Large intestine (tissue), 3 donors: Measurements from ENCODE around the gene BEST4. TPM values are rescaled to one million over a fixed set of nuclear protein-coding genes. Genes with fewer than 3 reads are reported as not detected.

ENCODE experiments used
- DNase-seq, 2 donors: peaks; one replicate each; pipeline versions ENCODE4 v3.0.0 to v3.0.0-alpha.2; 2013
- H3K27ac ChIP-seq: one replicate; pipeline ENCODE4 v1.5.1; 2013; ENCODE audit warnings: low read length
- H3K27me3 ChIP-seq: 2 replicates; pipeline ENCODE4 v1.6.1; 2013; ENCODE audit warnings: low read length; ENCODE audit not compliant: control insufficient read depth, insufficient read depth
- H3K36me3 ChIP-seq: 2 replicates; pipeline ENCODE4 v1.6.1; 2013; ENCODE audit warnings: low read length; ENCODE audit not compliant: control insufficient read depth, insufficient read depth
- H3K4me1 ChIP-seq: one replicate; pipeline ENCODE4 v1.6.1; 2013; ENCODE audit warnings: low read length; ENCODE audit not compliant: control insufficient read depth, insufficient read depth
- H3K4me3 ChIP-seq: one replicate; pipeline ENCODE4 v1.5.1; 2013; ENCODE audit warnings: low read length
- H3K9me3 ChIP-seq: one replicate; pipeline ENCODE4 v1.6.1; 2013; ENCODE audit warnings: mild to moderate bottlenecking, low read depth, low read length, moderate library complexity; ENCODE audit not compliant: control insufficient read depth
- WGBS: methylation state at CpG from one replicate; pipeline ENCODE4 v1.1.5; 2013; ENCODE audit warnings: low lambda C conversion rate; ENCODE audit not compliant: insufficient coverage; 5-methylcytosine and 5-hydroxymethylcytosine counted together
- polyA plus RNA-seq: library from polyadenylated mRNA; unstranded; fragments of 120-200 nt; gene quantifications from one replicate; pipeline ENCODE4 v1.2.1, GENCODE V29; 2013

Gene BEST4
- polyA plus RNA-seq, 1 donor, result 6.1 TPM

DNA sequence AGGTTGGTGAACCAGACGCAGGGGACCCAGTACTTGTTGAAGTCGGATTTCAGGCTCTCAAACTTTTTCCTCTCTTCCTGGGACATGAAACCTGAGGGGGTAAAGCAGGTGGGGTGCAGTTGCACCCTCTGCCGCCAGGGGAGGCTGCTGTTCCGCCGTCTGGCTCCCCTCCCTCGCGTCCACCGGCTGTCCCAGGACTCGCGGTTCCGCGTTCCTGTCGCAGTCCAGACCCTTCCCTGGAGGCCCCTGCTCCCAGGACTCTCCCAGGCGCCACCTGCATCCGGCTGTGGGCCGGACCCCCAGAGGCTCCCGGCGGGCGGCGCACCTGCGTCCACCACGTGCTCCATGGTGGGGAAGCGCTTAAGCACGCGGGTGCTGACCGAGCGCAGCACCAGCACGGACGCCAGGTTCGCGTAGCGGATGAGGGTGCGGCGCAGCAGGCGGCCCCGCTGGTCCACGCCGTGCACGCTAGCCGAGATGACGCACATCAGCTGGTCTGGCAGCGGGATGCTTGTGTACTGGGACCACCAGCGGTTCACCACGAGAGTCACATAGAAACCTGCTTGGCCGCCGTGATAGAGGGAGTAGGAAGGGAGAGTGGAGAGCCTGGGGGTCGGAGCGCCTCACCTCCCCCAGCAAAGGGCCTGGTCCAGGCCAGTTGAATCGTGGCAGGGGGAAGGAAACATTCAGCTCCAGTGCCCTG is 1.7 kb downstream of the BEST4 start:
- Histone ChIP-seq H3K9me3 (peaks cover 2% of the 10 kb centered on the region), H3K27ac (no peak overlapping the region), H3K36me3 (no peaks in the 10 kb centered on the region), H3K4me1 (peaks cover 25% of the 10 kb centered on the region), H3K27me3 (no peaks in the 10 kb centered on the region), H3K4me3 (peak overlapping the region; percentile 56)
- WGBS, result no CpG with 5 or more reads among the region's 49 CpGs
- peak; percentile 72 to 86 for DNase-seq

GRCh38 chr1:44785501-44786137 is 2.4 kb downstream of the BEST4 start:
- DNase-seq, result no peak
- WGBS, result no CpG with 5 or more reads among the region's 11 CpGs
- H3K4me3 ChIP-seq, result peak overlapping the region; percentile 56
- H3K4me1 ChIP-seq, result peaks cover 24% of the 10 kb centered on the region
- H3K27ac ChIP-seq, result no peak overlapping the region
- peaks cover 2% of the 10 kb centered on the region for H3K9me3 ChIP-seq
- peaks cover 2% of the 10 kb centered on the region for H3K36me3 ChIP-seq
- H3K27me3 ChIP-seq, result no peaks in the 10 kb centered on the region

DNA sequence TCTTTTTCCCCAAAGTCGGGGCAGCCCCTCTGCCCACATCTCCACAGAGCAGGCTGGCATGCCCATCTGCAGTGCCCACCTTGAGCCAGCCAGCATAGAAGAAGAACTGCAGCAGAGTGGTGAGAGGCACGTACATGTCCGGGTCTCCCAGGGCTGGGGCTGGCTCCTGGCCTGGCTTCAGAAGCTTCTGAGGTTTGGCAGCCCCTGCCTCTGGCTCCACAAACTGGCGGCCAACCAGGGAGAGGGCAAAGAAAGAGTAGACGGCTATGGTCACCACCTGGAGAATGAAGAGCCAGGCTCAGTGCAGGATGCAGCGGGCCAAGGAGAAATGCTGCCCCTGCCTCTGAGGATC is 3.0 kb downstream of the BEST4 start:
- no CpG with 5 or more reads among the region's 6 CpGs for WGBS
- no peak overlapping the region for H3K27ac ChIP-seq
- no peak for DNase-seq

GRCh38 chr1:44784094-44785028 is 3.6 kb downstream of the BEST4 start:
- H3K36me3 ChIP-seq, result peaks cover 8% of the 10 kb centered on the region
- whole genome bisulfite sequencing, result no CpG with 5 or more reads among the region's 71 CpGs
- no peaks in the 10 kb centered on the region for H3K27me3 ChIP-seq
- peak in 1 of 2 donors; percentile 65 for DNase-seq
- peaks cover 2% of the 10 kb centered on the region for H3K9me3 ChIP-seq
- peaks cover 24% of the 10 kb centered on the region for H3K4me1 ChIP-seq
- H3K27ac ChIP-seq, result no peak overlapping the region
- peak overlapping the region; percentile 53 for H3K4me3 ChIP-seq

More for the DNA sequence above, 3.0 kb downstream of the BEST4 start:
- Histone ChIP-seq H3K9me3 (peaks cover 2% of the 10 kb centered on the region), H3K4me3 (peak overlapping the region; percentile 53), H3K36me3 (peaks cover 6% of the 10 kb centered on the region), H3K4me1 (peaks cover 24% of the 10 kb centered on the region), H3K27me3 (no peaks in the 10 kb centered on the region)

GRCh38 chr1:44783697-44784093 is 4.3 kb downstream of the BEST4 start:
- Histone ChIP-seq H3K36me3 (peaks cover 11% of the 10 kb centered on the region), H3K9me3 (peaks cover 2% of the 10 kb centered on the region), H3K4me3 (peak overlapping the region; percentile 42), H3K27me3 (no peaks in the 10 kb centered on the region), H3K4me1 (peaks cover 24% of the 10 kb centered on the region), H3K27ac (no peak overlapping the region)
- no peak for DNase-seq
- WGBS, result no CpG with 5 or more reads among the region's 8 CpGs

- no peak for DNase-seq
- Histone ChIP-seq H3K4me1 (peaks cover 33% of the 10 kb centered on the region), H3K36me3 (peaks cover 34% of the 10 kb centered on the region), H3K9me3 (no peaks in the 10 kb centered on the region), H3K4me3 (no peak overlapping the region), H3K27me3 (no peaks in the 10 kb centered on the region), H3K27ac (no peak overlapping the region)
- 100% methylated on average over 1 of the region's 14 CpGs for WGBS
These were observed 7.3 kb downstream of the BEST4 start for GRCh38 chr1:44780583-44781121.

DNA sequence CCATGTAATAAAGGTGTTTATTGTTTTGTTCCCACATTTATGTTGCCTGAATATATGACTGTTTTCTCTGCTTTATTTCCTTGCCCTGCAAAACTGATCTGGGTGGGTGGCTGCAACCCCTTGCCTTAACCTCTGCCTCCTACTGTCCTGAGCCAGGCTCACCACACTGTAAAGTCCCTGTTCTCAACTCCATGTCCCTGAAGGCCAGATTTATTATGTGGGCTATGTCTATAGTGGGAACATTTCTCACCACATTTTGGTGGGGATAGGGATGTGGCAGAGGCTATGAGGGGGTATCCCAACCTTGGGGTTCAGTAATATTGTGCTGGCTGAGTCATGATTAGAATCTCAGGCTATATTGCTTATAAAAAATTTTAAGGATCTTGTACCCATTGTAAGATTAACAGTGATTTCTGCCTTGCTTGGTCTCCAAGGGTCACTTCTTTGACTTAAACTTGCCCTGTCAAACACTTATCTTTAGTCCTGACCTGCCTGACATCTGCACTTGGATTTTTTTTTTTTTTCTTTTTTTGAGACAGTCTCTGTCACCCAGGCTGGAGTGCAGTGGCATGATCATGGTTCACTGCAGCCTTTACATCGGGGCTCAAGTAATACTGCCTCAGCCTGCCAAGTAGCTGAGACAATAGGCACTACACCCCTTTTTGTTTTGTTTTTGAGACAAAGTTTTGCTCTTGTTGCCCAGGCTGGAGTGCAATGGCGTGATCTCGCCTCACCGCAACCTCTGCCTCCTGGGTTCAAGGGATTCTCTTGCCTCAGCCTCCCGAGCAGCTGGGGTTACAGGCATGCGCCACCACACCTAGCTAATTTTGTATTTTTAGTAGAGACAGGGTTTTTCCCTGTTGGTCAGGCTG is 9.0 kb downstream of the BEST4 start:
- H3K4me3 ChIP-seq, result no peak overlapping the region
- WGBS, result no CpG with 5 or more reads among the region's 6 CpGs
- H3K27ac ChIP-seq, result no peak overlapping the region
- H3K4me1 ChIP-seq, result peaks cover 20% of the 10 kb centered on the region
- no peaks in the 10 kb centered on the region for H3K9me3 ChIP-seq
- DNase-seq, result no peak
- H3K36me3 ChIP-seq, result peaks cover 34% of the 10 kb centered on the region
- no peaks in the 10 kb centered on the region for H3K27me3 ChIP-seq

DNA sequence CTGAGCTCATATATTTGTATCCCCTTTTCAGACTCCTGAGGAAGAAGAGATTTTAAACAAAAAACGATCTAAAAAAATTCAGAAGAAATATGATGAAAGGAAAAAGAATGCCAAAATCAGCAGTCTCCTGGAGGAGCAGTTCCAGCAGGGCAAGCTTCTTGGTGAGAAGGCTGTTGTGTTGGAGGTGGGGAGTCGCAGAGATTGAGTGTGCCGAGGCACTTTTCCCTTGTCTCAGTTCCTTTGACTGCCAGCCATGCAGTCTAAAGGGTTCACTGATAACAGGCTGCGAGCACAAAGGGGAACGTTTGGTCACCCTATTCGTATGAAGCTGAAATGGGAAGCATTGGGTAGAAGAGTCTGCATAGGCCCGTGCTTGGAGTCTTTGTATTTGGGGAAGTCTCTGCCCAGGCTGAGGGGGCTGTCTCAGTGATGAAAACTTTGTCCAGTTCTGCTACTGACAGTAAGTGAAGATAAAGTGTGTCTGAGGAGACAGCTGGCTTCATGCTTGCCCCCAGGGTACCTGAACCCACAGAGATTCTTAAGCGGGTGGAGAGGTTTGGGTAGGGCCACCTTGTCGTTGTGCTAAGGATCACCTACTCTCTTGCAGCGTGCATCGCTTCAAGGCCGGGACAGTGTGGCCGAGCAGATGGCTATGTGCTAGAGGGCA is 9.9 kb downstream of the BEST4 start:
- DNase-seq, result no peak
- H3K27ac ChIP-seq, result no peak overlapping the region
- H3K4me3 ChIP-seq, result no peak overlapping the region
- H3K4me1 ChIP-seq, result peaks cover 16% of the 10 kb centered on the region
- no peaks in the 10 kb centered on the region for H3K9me3 ChIP-seq
- WGBS, result no CpG with 5 or more reads among the region's 13 CpGs
- peaks cover 34% of the 10 kb centered on the region for H3K36me3 ChIP-seq
- H3K27me3 ChIP-seq, result no peaks in the 10 kb centered on the region

GRCh38 chr1:44777547-44777946 is 10.4 kb downstream of the BEST4 start:
- Histone ChIP-seq H3K27me3 (no peaks in the 10 kb centered on the region), H3K27ac (no peak overlapping the region), H3K4me1 (peaks cover 16% of the 10 kb centered on the region), H3K36me3 (peaks cover 34% of the 10 kb centered on the region), H3K9me3 (no peaks in the 10 kb centered on the region), H3K4me3 (no peak overlapping the region)
- no CpG with 5 or more reads among the region's 14 CpGs for WGBS
- no peak for DNase-seq
